Tibial artery (tissue), 4 donors: ENCODE data around the gene PTTG1IP2.

Experiments used
- DNase-seq, 2 donors: peaks; one replicate each; pipeline ENCODE4 v3.0.0-alpha.2; 2019
- H3K27ac ChIP-seq, 2 donors: fragments of 200-600 bp; sonication (generic) in 1 of 2; 1 replicate in 1 of 2; 2 replicates in 1 of 2; pipeline ENCODE4 v1.5.1; 2018 to 2019; ENCODE audit warnings: mild to moderate bottlenecking in 1 of 2
- H3K27me3 ChIP-seq, 2 donors: fragments of 200-600 bp; sonication (generic) in 1 of 2; one replicate each; pipeline versions ENCODE4 v1.5.1 to v1.6.0; 2016 to 2019
- H3K36me3 ChIP-seq, 3 donors: fragments of 200-600 bp; sonication (generic) in 2 of 3; one replicate each; pipeline ENCODE4 v1.5.1; 2016 to 2019; ENCODE audit warnings: mild to moderate bottlenecking in 2 of 3
- H3K4me1 ChIP-seq, 4 donors: fragments of 200-600 bp; sonication (generic) in 2 of 4; 1 replicate in 3 of 4; 2 replicates in 1 of 4; pipeline ENCODE4 v1.5.1; 2016 to 2019
- H3K4me3 ChIP-seq, 2 donors: fragments of 200-600 bp; sonication (generic) in 1 of 2; 1 replicate in 1 of 2; 2 replicates in 1 of 2; pipeline ENCODE4 v1.5.1; 2018 to 2019; ENCODE audit warnings: mild to moderate bottlenecking in 2 of 2
- H3K9me3 ChIP-seq, 3 donors: fragments of 200-600 bp; sonication (generic) in 1 of 3; one replicate each; pipeline ENCODE4 v1.5.1; 2016 to 2019
- CTCF ChIP-seq, 2 experiments: fragments of 200-600 bp in 1 of 2; fragments of 450-650 bp in 1 of 2; IDR thresholded peaks; one replicate each; pipeline ENCODE4 v1.5.1; 2017 to 2019; ENCODE audit warnings: antibody characterized with exemption in 2 of 2, mild to moderate bottlenecking in 1 of 2, moderate library complexity in 1 of 2
- intact Hi-C: fragments of 100-400 bp; cut with DNase I; formaldehyde crosslinking; loops from one replicate; pipeline ENCODE4 v1.15.0; 2023; ENCODE audit warnings: low total_unique reads

Gene PTTG1IP2

DNA sequence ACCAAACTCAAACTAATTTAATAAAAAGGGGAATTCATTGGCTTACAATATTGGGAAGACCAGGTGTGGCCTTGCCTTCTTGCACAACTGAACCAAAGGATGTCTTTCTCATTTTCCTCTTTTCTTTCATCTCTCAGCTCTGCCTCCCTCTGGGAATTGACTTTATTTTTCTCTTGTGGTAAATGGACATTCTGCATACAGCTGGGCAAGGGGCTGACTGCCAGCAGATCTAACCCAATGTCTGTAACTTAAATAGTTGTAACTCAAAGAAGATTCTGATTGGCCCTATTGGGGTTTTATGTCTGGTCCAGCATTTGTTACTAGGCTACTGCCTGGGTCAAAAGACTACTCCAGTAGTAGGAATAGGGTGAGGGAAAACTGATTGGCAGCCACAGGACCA, 15.3 kb downstream of the PTTG1IP2 start:
- H3K9me3 ChIP-seq = no peaks in the 10 kb centered on the region
- no peaks in the 10 kb centered on the region for H3K4me1 ChIP-seq
- no peaks in the 10 kb centered on the region for H3K27me3 ChIP-seq
- no peak for TF ChIP-seq CTCF (IDR thresholded peaks at IDR 0.05)
- no peak overlapping the region for H3K4me3 ChIP-seq
- intact Hi-C loops = no loop called here
- no peak overlapping the region for H3K27ac ChIP-seq
- DNase-seq = no peak
- no peaks in the 10 kb centered on the region for H3K36me3 ChIP-seq

- no peak for TF ChIP-seq CTCF (IDR thresholded peaks at IDR 0.05)
- no peak for DNase-seq
- no peak overlapping the region for H3K4me3 ChIP-seq
- no peaks in the 10 kb centered on the region for H3K9me3 ChIP-seq
- no peaks in the 10 kb centered on the region for H3K36me3 ChIP-seq
- intact Hi-C loops = no loop called here
- no peak overlapping the region for H3K27ac ChIP-seq
- no peaks in the 10 kb centered on the region for H3K4me1 ChIP-seq
- no peaks in the 10 kb centered on the region for H3K27me3 ChIP-seq
These were observed 16.4 kb downstream of the PTTG1IP2 start for GRCh38 chr7:90485734-90486316.

DNA sequence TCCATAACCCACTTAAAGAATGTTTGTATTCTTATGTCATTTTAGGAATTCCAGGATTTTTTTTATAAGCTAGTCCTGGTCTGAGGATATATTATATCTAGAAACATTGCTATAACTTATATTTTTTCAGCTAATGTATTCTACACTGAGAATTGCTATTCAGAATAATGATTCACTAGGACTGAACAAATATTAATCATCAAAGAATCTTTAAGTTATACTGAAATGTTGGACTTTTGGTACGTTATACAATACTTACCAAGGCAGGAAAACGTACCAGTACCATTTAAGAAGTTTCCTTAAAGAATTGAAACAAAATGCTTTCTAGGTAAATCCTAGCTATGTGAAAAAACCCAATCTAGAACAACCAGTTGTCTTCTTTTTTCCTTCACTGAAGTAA, 18.4 kb downstream of the PTTG1IP2 start:
- no peaks in the 10 kb centered on the region for H3K27me3 ChIP-seq
- TF ChIP-seq CTCF (IDR thresholded peaks at IDR 0.05) = no peak
- no peak overlapping the region for H3K4me3 ChIP-seq
- no peaks in the 10 kb centered on the region for H3K9me3 ChIP-seq
- DNase-seq = no peak
- intact Hi-C loops = no loop called here
- no peaks in the 10 kb centered on the region for H3K36me3 ChIP-seq
- H3K4me1 ChIP-seq = no peaks in the 10 kb centered on the region
- H3K27ac ChIP-seq = no peak overlapping the region

GRCh38 chr7:90488220-90488619, 18.8 kb downstream of the PTTG1IP2 start:
- Histone ChIP-seq H3K27ac (no peak overlapping the region), H3K4me3 (no peak overlapping the region), H3K4me1 (no peaks in the 10 kb centered on the region), H3K9me3 (no peaks in the 10 kb centered on the region), H3K36me3 (no peaks in the 10 kb centered on the region), H3K27me3 (no peaks in the 10 kb centered on the region)
- no peak for DNase-seq
- no peak for TF ChIP-seq CTCF (IDR thresholded peaks at IDR 0.05)
- intact Hi-C loops = no loop called here

DNA sequence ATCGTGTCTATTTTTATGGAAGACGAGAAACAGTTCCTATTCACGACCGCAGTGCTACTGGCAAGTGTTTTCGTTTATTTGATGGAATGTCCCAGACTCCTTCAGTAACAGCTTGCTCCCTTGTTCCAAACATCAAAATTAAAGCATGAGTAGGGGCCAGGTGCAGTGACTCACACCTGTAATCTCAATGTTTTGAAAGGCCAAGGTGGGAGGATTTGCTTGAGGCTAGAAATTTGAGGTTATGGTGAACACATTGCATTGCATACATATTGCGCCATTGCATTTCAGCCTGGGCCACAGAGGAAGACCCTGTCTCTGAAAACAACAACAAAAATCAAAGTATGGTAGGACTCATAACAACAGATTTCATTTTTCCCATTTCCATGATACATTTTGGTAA, 22.8 kb downstream of the PTTG1IP2 start:
- H3K4me1 ChIP-seq = no peaks in the 10 kb centered on the region
- no peak for DNase-seq
- no peak for TF ChIP-seq CTCF (IDR thresholded peaks at IDR 0.05)
- no peaks in the 10 kb centered on the region for H3K36me3 ChIP-seq
- intact Hi-C loops = no loop called here
- H3K9me3 ChIP-seq = no peaks in the 10 kb centered on the region
- no peaks in the 10 kb centered on the region for H3K27me3 ChIP-seq
- H3K4me3 ChIP-seq = no peak overlapping the region
- no peak overlapping the region for H3K27ac ChIP-seq

- no peaks in the 10 kb centered on the region for H3K27me3 ChIP-seq
- H3K9me3 ChIP-seq = no peaks in the 10 kb centered on the region
- H3K4me1 ChIP-seq = no peaks in the 10 kb centered on the region
- H3K27ac ChIP-seq = no peak overlapping the region
- H3K4me3 ChIP-seq = no peak overlapping the region
- H3K36me3 ChIP-seq = no peaks in the 10 kb centered on the region
- intact Hi-C loops = no loop called here
- TF ChIP-seq CTCF (IDR thresholded peaks at IDR 0.05) = no peak
- DNase-seq = no peak
These were observed 25.8 kb downstream of the PTTG1IP2 start for GRCh38 chr7:90495241-90495640.
